ENCODE measurements around the gene CHRNB1.

The CHRNB1 gene

GRCh38 chr17:7438656-7439460 is 6.0 kb upstream of the CHRNB1 start:
- no peak for DNase-seq

- DNase-seq, result peak; percentile 48
These were observed 5.3 kb upstream of the CHRNB1 start, which contains the start of gene FGF11 for GRCh38 chr17:7439462-7440112. TSS of gene FGF11 (plus strand) at chr17:7439512. CDS start at chr17:7439621, 109 bp downstream.

GRCh38 chr17:7440113-7440833 is 4.6 kb upstream of the CHRNB1 start:
- peak; percentile 76 for DNase-seq

- peak; percentile 58 for DNase-seq
These were observed 4.0 kb upstream of the CHRNB1 start for GRCh38 chr17:7440834-7441195.

GRCh38 chr17:7441266-7441665 is 3.6 kb upstream of the CHRNB1 start:
- no peak for DNase-seq

GRCh38 chr17:7442142-7442541 is 2.7 kb upstream of the CHRNB1 start:
- no peak for DNase-seq

GRCh38 chr17:7443499-7444485 is 1.1 kb upstream of the CHRNB1 start:
- no peak for DNase-seq

- peak; percentile 92 for DNase-seq
These were observed 733 bp downstream of the CHRNB1 start for GRCh38 chr17:7445619-7445968.

- no peak for DNase-seq
These were observed 3.6 kb downstream of the CHRNB1 start for GRCh38 chr17:7448461-7448860.

- no peak for DNase-seq
These were observed 15.2 kb downstream of the CHRNB1 start for GRCh38 chr17:7459961-7460545.

GRCh38 chr17:7460850-7461660 is 16.2 kb downstream of the CHRNB1 start:
- DNase-seq, result no peak

GRCh38 chr17:7462474-7463371 is 17.9 kb downstream of the CHRNB1 start:
- DNase-seq, result no peak

- no peak for DNase-seq
These were observed 18.5 kb downstream of the CHRNB1 start for GRCh38 chr17:7463372-7463846.

- DNase-seq, result no peak
These were observed 19.2 kb downstream of the CHRNB1 start for GRCh38 chr17:7464081-7464480.

GRCh38 chr17:7465597-7466275 is 20.9 kb downstream of the CHRNB1 start:
- DNase-seq, result peak; percentile 56

GRCh38 chr17:7466318-7466638 is 21.4 kb downstream of the CHRNB1 start:
- DNase-seq, result no peak

- DNase-seq, result peak; percentile 49
These were observed 21.9 kb downstream of the CHRNB1 start for GRCh38 chr17:7466639-7467341.

- no peak for DNase-seq
These were observed 22.6 kb downstream of the CHRNB1 start for GRCh38 chr17:7467498-7467897.

- DNase-seq, result no peak
These were observed 23.4 kb downstream of the CHRNB1 start for GRCh38 chr17:7468290-7468689.
